Transverse colon (tissue), 4 donors: Measurements from ENCODE around the gene TIGAR. TPM values are rescaled to one million over a fixed set of nuclear protein-coding genes. Genes with fewer than 3 reads are reported as not detected.
A peak's percentile ranks its signal among the peaks of the same experiment; 100 is the strongest.

Source experiments
- DNase-seq: peaks from one replicate; pipeline ENCODE4 v3.0.0-alpha.2; 2019
- H3K27ac ChIP-seq, 4 donors: fragments of 200-600 bp; sonication (generic); 2 replicates each; pipeline ENCODE4 v1.5.1; 2016 to 2018; ENCODE audit warnings: inconsistent platforms in 4 of 4
- H3K27me3 ChIP-seq: fragments of 200-600 bp; sonication (generic); 2 replicates; pipeline ENCODE4 v1.5.1; 2017; ENCODE audit warnings: inconsistent platforms
- H3K36me3 ChIP-seq, 4 donors: fragments of 200-600 bp; sonication (generic); 2 replicates each; pipeline ENCODE4 v1.5.1; 2017 to 2019; ENCODE audit warnings: inconsistent platforms in 4 of 4
- H3K4me1 ChIP-seq, 4 donors: fragments of 200-600 bp; sonication (generic); 2 replicates each; pipeline ENCODE4 v1.5.1; 2017 to 2020; ENCODE audit warnings: inconsistent platforms in 4 of 4
- H3K4me3 ChIP-seq, 4 donors: fragments of 200-600 bp; sonication (generic); 1 replicate in 1 of 4; 2 replicates in 3 of 4; pipeline versions ENCODE4 v1.5.1 to v1.6.1; 2017 to 2019; ENCODE audit warnings: inconsistent platforms in 4 of 4
- H3K9me3 ChIP-seq, 2 donors: fragments of 200-600 bp; sonication (generic); 2 replicates each; pipeline ENCODE4 v1.5.1; 2017 to 2019; ENCODE audit warnings: inconsistent platforms in 2 of 2
- EP300 ChIP-seq: sonication (generic); formaldehyde crosslinking; IDR thresholded peaks from one replicate; pipeline ENCODE4 v1.6.1; 2017; ENCODE audit warnings: antibody characterized with exemption, low read depth
- POLR2A ChIP-seq: fragments of 450-650 bp; IDR thresholded peaks from one replicate; pipeline ENCODE4 v1.6.1; 2016; ENCODE audit warnings: antibody characterized with exemption, mild to moderate bottlenecking, moderate library complexity
- POLR2AphosphoS5 ChIP-seq, 3 donors: sonication (generic); formaldehyde crosslinking; IDR thresholded peaks; one replicate each; pipeline ENCODE4 v1.6.1; 2016; ENCODE audit warnings: antibody characterized with exemption in 3 of 3
- WGBS, 2 donors: methylation state at CpG; one replicate each; pipeline ENCODE4 v1.1.5; 2018; ENCODE audit warnings: low coverage in 1 of 2; 5-methylcytosine and 5-hydroxymethylcytosine counted together
- in situ Hi-C, 4 donors: fragments of 200-750 bp; cut with MboI; loops; one replicate each; pipeline versions ENCODE4 v1.15.0 to v1.15.1; 2017; ENCODE audit warnings: low sequenced_read_pairs in 3 of 4, low pct_ligation_motif_present in 1 of 4, low pct_unique_long_range_greater_than_20kb in 1 of 4
- intact Hi-C: fragments of 100-400 bp; cut with DNase I; formaldehyde crosslinking; loops from one replicate; pipeline ENCODE4 v1.15.1; 2023; ENCODE audit warnings: low total_unique reads
- total RNA-seq, 4 donors: library from RNA; depleted of rRNA; stranded (reverse); fragments of >200 nt; gene quantifications; one replicate each; pipeline ENCODE4 v1.1.0, GENCODE V29; 2016
- TF ChIP-seq, protein P1 (sequence below), 5 experiments: fragments of 200-600 bp in 3 of 5; fragments of 450-650 bp in 2 of 5; sonication (generic) in 3 of 5; IDR thresholded peaks; 1 replicate in 2 of 5; 2 replicates in 3 of 5; pipeline ENCODE4 v1.5.1; 2016 to 2017; ENCODE audit warnings: antibody characterized with exemption in 5 of 5, inconsistent platforms in 3 of 5, mild to moderate bottlenecking in 2 of 5, moderate library complexity in 1 of 5

The TIGAR gene
- total RNA-seq, 4 donors from 2014 or later = 2.6 to 26.6 (median 4.4) TPM

- Histone ChIP-seq H3K27ac (no peak overlapping the region), H3K9me3 (no peaks in the 10 kb centered on the region), H3K4me1 (no peaks in the 10 kb centered on the region), H3K36me3 (peaks cover 0 to 11% (median 5%) of the 10 kb centered on the region in 4 donors), H3K27me3 (no peaks in the 10 kb centered on the region), H3K4me3 (no peak overlapping the region)
- in situ Hi-C loops (loop anchor here in 1 of 4 donors (25.0 kb wide), 1 partner anchor 106 kb away; no protein-coding TSS in a partner anchor), intact Hi-C loops (loop anchor here (10.0 kb wide), 1 partner anchor 169 kb away; no protein-coding TSS in a partner anchor)
- TF ChIP-seq POLR2AphosphoS5 (IDR thresholded peaks at IDR 0.05) (no peak), POLR2A (no peak)
- TF ChIP-seq, protein P1, sequence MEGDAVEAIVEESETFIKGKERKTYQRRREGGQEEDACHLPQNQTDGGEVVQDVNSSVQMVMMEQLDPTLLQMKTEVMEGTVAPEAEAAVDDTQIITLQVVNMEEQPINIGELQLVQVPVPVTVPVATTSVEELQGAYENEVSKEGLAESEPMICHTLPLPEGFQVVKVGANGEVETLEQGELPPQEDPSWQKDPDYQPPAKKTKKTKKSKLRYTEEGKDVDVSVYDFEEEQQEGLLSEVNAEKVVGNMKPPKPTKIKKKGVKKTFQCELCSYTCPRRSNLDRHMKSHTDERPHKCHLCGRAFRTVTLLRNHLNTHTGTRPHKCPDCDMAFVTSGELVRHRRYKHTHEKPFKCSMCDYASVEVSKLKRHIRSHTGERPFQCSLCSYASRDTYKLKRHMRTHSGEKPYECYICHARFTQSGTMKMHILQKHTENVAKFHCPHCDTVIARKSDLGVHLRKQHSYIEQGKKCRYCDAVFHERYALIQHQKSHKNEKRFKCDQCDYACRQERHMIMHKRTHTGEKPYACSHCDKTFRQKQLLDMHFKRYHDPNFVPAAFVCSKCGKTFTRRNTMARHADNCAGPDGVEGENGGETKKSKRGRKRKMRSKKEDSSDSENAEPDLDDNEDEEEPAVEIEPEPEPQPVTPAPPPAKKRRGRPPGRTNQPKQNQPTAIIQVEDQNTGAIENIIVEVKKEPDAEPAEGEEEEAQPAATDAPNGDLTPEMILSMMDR (IDR thresholded peaks at IDR 0.05) = peak in 4 of 5 experiments; percentile 19 to 30 (median 26)
- peak; percentile 24 for DNase-seq
Observed at GRCh38 chr12:4356041-4356327, 35.0 kb downstream of the TIGAR start.

DNA sequence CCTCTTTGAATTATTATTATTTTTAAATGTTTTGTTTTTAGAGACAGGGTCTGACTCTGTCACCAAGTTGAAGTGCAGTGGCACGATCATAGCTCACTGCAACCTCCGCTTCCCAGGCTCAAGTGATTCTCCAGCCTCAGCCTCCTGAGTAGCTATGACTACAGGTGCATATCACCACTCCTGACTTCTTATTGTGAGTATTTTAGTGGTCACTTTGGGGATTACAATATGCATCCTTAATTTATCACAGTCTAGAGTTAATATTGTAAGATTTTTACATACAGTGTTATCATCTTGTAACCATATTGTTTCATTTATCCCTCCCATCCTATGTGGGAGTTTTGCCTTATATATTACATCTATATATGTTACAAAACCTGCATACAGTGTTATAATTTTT is 45.1 kb downstream of the TIGAR start:
- H3K27ac ChIP-seq = no peak overlapping the region
- WGBS, 2 donors = 93 to 100% methylated on average over 2 of the region's 2 CpGs
- no peak for TF ChIP-seq POLR2A
- TF ChIP-seq, protein P1 (IDR thresholded peaks at IDR 0.05) = no peak
- no peak for TF ChIP-seq EP300
- no peak for TF ChIP-seq POLR2AphosphoS5 (IDR thresholded peaks at IDR 0.05)
- in situ Hi-C loops = loop anchor here in 1 of 4 donors (25.0 kb wide), 1 partner anchor 96 kb away; no protein-coding TSS in a partner anchor
- no peaks in the 10 kb centered on the region for H3K36me3 ChIP-seq
- peaks cover 16% of the 10 kb centered on the region for H3K27me3 ChIP-seq
- DNase-seq = no peak
- H3K4me1 ChIP-seq = no peaks in the 10 kb centered on the region
- H3K4me3 ChIP-seq = no peak overlapping the region
- no peaks in the 10 kb centered on the region for H3K9me3 ChIP-seq
- intact Hi-C loops = no loop called here

GRCh38 chr12:4369548-4369947 is 48.5 kb downstream of the TIGAR start:
- Histone ChIP-seq H3K36me3 (no peaks in the 10 kb centered on the region), H3K27ac (no peak overlapping the region), H3K9me3 (no peaks in the 10 kb centered on the region), H3K27me3 (peaks cover 16% of the 10 kb centered on the region), H3K4me1 (no peaks in the 10 kb centered on the region), H3K4me3 (no peak overlapping the region)
- no peak for DNase-seq
- 45 to 90% methylated on average over 2 to 4 of the region's 4 CpGs for WGBS, 2 donors
- intact Hi-C loops = no loop called here
- in situ Hi-C loops = loop anchor here in 1 of 4 donors (25.0 kb wide), 1 partner anchor 93 kb away; no protein-coding TSS in a partner anchor
- no peak for TF ChIP-seq EP300
- TF ChIP-seq, protein P1 (IDR thresholded peaks at IDR 0.05) = no peak
- no peak for TF ChIP-seq POLR2AphosphoS5 (IDR thresholded peaks at IDR 0.05)
- no peak for TF ChIP-seq POLR2A

GRCh38 chr12:4370265-4370664 is 49.3 kb downstream of the TIGAR start:
- Histone ChIP-seq H3K4me1 (no peaks in the 10 kb centered on the region), H3K27ac (no peak overlapping the region), H3K27me3 (peaks cover 16% of the 10 kb centered on the region), H3K9me3 (no peaks in the 10 kb centered on the region), H3K4me3 (no peak overlapping the region), H3K36me3 (no peaks in the 10 kb centered on the region)
- TF ChIP-seq POLR2AphosphoS5 (IDR thresholded peaks at IDR 0.05) (no peak), EP300 (no peak)
- WGBS, 2 donors = 97% methylated on average over 31 of the region's 31 CpGs; no CpG with 5 or more reads in 1 of the 2 donors
- in situ Hi-C loops (loop anchor here in 1 of 4 donors (25.0 kb wide), 1 partner anchor 92 kb away; no protein-coding TSS in a partner anchor), intact Hi-C loops (no loop called here)
- DNase-seq = no peak

DNA sequence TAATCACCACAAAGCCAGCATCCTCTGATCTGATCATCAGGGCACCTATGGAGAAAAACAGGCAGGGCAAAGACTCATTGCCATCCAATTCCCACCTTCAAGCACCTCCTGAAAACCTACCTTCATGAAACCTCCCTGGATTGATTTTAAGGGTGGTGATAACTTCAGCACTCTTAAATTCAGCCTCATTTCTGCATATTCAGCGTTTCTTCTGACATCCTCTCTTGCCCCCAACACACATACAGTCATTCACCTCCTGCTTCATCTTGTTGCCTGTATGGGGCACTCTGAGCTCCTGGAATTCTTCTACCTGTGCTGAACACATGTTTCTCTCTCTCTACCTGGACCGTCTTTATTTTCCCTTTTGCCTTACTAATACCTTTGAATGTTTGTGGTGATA is 51.6 kb downstream of the TIGAR start:
- no peak overlapping the region for H3K27ac ChIP-seq
- no peak for TF ChIP-seq POLR2A
- no peak for TF ChIP-seq EP300
- TF ChIP-seq POLR2AphosphoS5 (IDR thresholded peaks at IDR 0.05) = no peak
- TF ChIP-seq, protein P1 (IDR thresholded peaks at IDR 0.05) = no peak
- H3K4me3 ChIP-seq = no peak overlapping the region
- H3K9me3 ChIP-seq = no peaks in the 10 kb centered on the region
- peaks cover 10% of the 10 kb centered on the region for H3K27me3 ChIP-seq
- H3K4me1 ChIP-seq = no peaks in the 10 kb centered on the region
- H3K36me3 ChIP-seq = no peaks in the 10 kb centered on the region
- no peak for DNase-seq
- intact Hi-C loops (no loop called here), in situ Hi-C loops (loop anchor here in 1 of 4 donors (25.0 kb wide), 1 partner anchor 90 kb away; no protein-coding TSS in a partner anchor)
- 71 to 90% methylated on average over 1 to 2 of the region's 2 CpGs for WGBS, 2 donors
